ENCODE data around the gene YWHAQ. TPM values are rescaled to one million over a fixed set of nuclear protein-coding genes. Genes with fewer than 3 reads are reported as not detected.

The YWHAQ gene
- total RNA-seq, 2 donors from 2014 or later = 283 TPM

DNA sequence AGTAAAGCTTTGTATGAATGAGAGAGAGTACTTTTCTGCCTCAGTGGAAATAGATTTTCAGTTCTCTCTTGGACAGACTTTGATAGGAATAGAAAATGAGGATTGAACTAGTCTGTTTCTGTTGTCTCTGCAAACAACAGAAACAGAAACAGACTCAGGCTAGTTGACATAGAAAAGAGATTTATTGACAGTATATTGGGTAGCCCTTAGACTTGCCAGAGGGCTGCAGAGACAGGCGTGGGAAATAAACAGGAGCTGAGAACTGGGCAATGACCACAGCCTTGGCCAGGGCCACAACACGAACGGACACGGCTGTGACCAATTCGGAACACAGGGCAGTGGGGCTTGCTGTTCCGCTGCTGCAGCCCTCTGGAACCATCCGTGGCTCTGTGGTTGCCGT lies 30.5 kb upstream of the YWHAQ start:
- H3K36me3 Mint-ChIP-seq (ENCODE audit: low read depth) = peaks cover 3% of the 10 kb centered on the region
- no peak for ATAC-seq (replicated peaks)
- no peaks in the 10 kb centered on the region for H3K9me3 Mint-ChIP-seq
- peaks cover 29% of the 10 kb centered on the region for H3K4me1 Mint-ChIP-seq
- H3K27me3 Mint-ChIP-seq = no peaks in the 10 kb centered on the region
- no peak overlapping the region for H3K27ac Mint-ChIP-seq
- no peak overlapping the region for H3K4me3 Mint-ChIP-seq

GRCh38 chr2:9660781-9661180 lies 30.0 kb upstream of the YWHAQ start:
- Mint-ChIP-seq H3K36me3 (ENCODE audit: low read depth) (peaks cover 8% of the 10 kb centered on the region), H3K4me3 (no peak overlapping the region), H3K4me1 (peaks cover 30% of the 10 kb centered on the region), H3K9me3 (no peaks in the 10 kb centered on the region), H3K27ac (no peak overlapping the region), H3K27me3 (no peaks in the 10 kb centered on the region)
- ATAC-seq (replicated peaks) = no peak

DNA sequence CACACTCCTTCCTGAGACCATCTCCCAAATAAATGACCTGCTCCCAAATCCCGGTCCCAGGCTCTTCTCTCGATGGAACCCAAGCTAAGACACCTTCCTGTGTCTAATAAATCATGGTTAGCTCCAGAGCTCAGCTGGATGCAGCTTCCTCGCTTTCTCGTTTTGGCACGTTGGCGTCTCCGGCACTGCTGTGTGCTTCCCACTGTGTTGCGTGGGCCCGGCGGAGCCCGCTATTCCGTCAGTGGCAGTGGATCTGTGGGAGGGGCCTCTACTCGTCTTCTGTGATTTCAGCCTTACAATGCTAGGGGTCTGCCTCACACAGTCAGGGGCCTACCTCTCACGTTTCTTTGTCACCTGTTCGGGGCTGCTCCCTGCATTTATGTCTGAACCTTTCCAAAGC lies 29.4 kb upstream of the YWHAQ start:
- Mint-ChIP-seq H3K36me3 (ENCODE audit: low read depth) (peaks cover 13% of the 10 kb centered on the region), H3K4me3 (no peak overlapping the region), H3K27ac (no peak overlapping the region), H3K9me3 (no peaks in the 10 kb centered on the region), H3K27me3 (no peaks in the 10 kb centered on the region), H3K4me1 (peaks cover 30% of the 10 kb centered on the region)
- no peak for ATAC-seq (replicated peaks)

GRCh38 chr2:9658972-9659371 lies 28.2 kb upstream of the YWHAQ start:
- Mint-ChIP-seq H3K36me3 (ENCODE audit: low read depth) (peaks cover 13% of the 10 kb centered on the region), H3K27ac (no peak overlapping the region), H3K9me3 (no peaks in the 10 kb centered on the region), H3K27me3 (no peaks in the 10 kb centered on the region), H3K4me3 (no peak overlapping the region), H3K4me1 (peaks cover 33% of the 10 kb centered on the region)
- ATAC-seq (replicated peaks) = no peak

GRCh38 chr2:9657731-9658130 lies 26.9 kb upstream of the YWHAQ start:
- Mint-ChIP-seq H3K27me3 (no peaks in the 10 kb centered on the region), H3K4me3 (peak overlapping the region; percentile 75), H3K36me3 (ENCODE audit: low read depth) (peaks cover 13% of the 10 kb centered on the region), H3K4me1 (peaks cover 27% of the 10 kb centered on the region), H3K27ac (peak overlapping the region; percentile 96), H3K9me3 (no peaks in the 10 kb centered on the region)
- ATAC-seq (replicated peaks) = no peak

DNA sequence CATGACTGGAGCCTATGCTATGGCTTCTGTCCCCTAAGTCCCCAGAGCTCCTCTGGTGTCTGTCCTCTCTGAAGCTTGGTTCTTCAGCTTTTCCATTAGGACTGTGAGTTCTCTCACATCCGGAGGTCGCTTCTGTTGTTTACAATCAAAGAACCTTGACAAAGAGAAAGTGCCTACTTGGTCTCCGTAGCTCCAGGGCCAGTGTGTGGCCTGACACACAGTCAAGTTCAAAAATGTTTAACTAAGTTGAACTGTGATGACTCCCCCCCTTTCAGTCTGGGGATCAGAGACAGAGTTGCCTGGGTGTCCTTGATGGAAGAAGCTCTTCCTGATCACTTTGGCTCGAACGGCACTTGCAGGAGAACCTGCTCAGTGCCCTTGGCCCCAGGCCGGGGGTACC lies 26.3 kb upstream of the YWHAQ start:
- peaks cover 3% of the 10 kb centered on the region for H3K27me3 Mint-ChIP-seq
- H3K36me3 Mint-ChIP-seq (ENCODE audit: low read depth) = peaks cover 13% of the 10 kb centered on the region
- peak overlapping the region; percentile 96 for H3K27ac Mint-ChIP-seq
- H3K4me1 Mint-ChIP-seq = peaks cover 28% of the 10 kb centered on the region
- ATAC-seq (replicated peaks) = no peak
- peaks cover 5% of the 10 kb centered on the region for H3K9me3 Mint-ChIP-seq
- H3K4me3 Mint-ChIP-seq = peak overlapping the region; percentile 75

DNA sequence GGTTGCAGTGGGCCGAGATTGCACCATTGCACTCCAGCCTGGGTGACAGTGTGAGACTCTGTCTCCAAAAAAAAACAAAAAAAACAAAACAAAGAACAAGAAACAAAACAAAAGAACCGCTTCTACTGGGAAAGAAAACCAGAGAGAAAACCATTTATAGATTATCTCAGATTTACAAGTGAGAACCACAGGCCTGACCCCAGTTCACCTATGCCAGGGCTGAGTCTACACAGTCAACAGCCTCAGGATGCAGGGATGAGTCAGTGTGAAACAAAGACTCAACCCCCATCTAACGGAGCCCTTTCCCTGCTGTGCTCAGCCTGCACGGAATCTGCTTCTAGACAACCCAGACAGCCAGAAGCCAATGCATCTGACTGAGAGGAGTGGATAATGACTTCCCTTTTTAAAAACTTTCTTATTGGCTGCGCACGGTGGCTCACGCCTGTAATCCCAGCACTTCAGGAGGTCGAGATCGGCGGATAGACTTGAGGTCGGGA lies 25.5 kb upstream of the YWHAQ start:
- peaks cover 13% of the 10 kb centered on the region for H3K36me3 Mint-ChIP-seq (ENCODE audit: low read depth)
- peak; percentile 86 for ATAC-seq (replicated peaks)

GRCh38 chr2:9655441-9656269 lies 24.9 kb upstream of the YWHAQ start:
- Mint-ChIP-seq H3K27ac (peak overlapping the region; percentile 96), H3K4me1 (peaks cover 30% of the 10 kb centered on the region), H3K27me3 (peaks cover 4% of the 10 kb centered on the region), H3K36me3 (ENCODE audit: low read depth) (peaks cover 13% of the 10 kb centered on the region), H3K4me3 (peak overlapping the region; percentile 75), H3K9me3 (peaks cover 7% of the 10 kb centered on the region)
- ATAC-seq (replicated peaks) = peak; percentile 74

More for the DNA sequence above, 25.5 kb upstream of the YWHAQ start:
- H3K27me3 Mint-ChIP-seq = peaks cover 4% of the 10 kb centered on the region
- H3K27ac Mint-ChIP-seq = peak overlapping the region; percentile 96
- H3K9me3 Mint-ChIP-seq = peaks cover 7% of the 10 kb centered on the region
- H3K4me1 Mint-ChIP-seq = peaks cover 32% of the 10 kb centered on the region
- peak overlapping the region; percentile 75 for H3K4me3 Mint-ChIP-seq

GRCh38 chr2:9654452-9655100 lies 23.8 kb upstream of the YWHAQ start:
- Mint-ChIP-seq H3K27ac (peak overlapping the region; percentile 96), H3K4me3 (peak overlapping the region; percentile 75), H3K27me3 (peaks cover 4% of the 10 kb centered on the region), H3K9me3 (peaks cover 7% of the 10 kb centered on the region), H3K4me1 (peaks cover 37% of the 10 kb centered on the region), H3K36me3 (ENCODE audit: low read depth) (peaks cover 13% of the 10 kb centered on the region)
- no peak for ATAC-seq (replicated peaks)

DNA sequence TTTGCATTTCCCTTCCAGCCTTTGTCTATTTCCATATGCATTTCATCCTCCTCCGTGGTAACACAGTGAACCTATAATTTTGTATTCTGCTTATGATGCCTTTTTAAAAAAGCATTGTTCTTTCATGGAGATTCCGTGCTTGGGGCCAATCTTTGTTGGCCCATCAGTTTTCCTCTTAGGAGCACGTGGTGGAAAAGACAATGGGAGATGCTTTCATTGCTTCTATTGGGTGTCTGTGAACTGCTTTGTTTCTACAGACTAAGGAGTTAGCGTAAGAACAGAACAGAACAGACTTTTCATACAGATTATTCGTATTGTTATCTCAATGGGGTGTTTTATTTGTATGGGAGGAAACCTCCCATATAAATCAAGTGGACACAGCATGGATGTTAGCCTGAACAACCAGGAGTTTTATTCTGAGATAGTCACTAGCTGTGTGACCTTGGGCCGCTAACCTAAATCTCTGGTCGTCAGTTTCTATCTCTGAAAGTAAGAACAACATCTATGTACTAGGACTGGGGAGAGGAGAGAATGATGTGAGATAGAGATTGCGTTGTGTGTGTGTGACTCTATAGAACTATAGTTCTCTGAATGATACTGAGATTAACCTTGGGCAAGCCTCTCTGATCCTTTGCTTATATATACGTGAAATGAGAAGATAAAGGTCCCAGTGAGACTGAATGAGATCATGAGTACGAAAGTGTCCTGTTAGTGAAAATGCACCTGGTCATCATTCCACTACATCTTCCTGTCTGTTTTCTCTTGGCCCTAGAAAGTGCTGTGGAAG lies 22.9 kb upstream of the YWHAQ start:
- peaks cover 4% of the 10 kb centered on the region for H3K27me3 Mint-ChIP-seq
- H3K27ac Mint-ChIP-seq = peak overlapping the region; percentile 96
- peaks cover 13% of the 10 kb centered on the region for H3K36me3 Mint-ChIP-seq (ENCODE audit: low read depth)
- peaks cover 37% of the 10 kb centered on the region for H3K4me1 Mint-ChIP-seq
- H3K9me3 Mint-ChIP-seq = peaks cover 7% of the 10 kb centered on the region
- peak overlapping the region; percentile 75 for H3K4me3 Mint-ChIP-seq
- ATAC-seq (replicated peaks) = peak; percentile 25

DNA sequence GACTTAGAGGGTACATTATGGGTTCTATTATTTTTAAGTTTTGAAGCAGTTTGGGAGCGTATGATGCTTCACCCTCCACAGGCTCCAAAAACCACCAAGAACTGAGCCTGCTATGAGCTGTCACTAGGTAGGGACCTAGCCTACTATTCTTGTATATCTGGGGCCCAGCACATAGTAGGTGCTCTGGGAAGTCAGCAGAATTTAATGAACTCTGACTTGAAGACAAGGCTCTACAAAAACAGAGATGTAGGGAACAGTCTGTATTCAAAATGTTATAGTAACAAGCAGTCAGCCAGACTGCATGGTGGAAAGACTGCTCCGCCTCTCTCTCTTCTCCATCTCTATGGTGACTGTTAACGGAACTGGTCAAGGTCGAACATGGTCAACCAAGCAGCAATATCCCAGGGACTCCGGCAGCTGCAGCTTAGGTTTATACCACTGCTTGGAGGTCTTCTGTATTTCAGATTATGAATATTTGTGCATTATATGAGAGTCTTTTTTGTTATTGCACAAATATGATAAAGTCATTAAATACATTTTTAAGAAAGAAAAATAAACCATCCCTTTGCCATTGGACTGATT lies 22.2 kb upstream of the YWHAQ start:
- Mint-ChIP-seq H3K27me3 (peaks cover 4% of the 10 kb centered on the region), H3K9me3 (peaks cover 7% of the 10 kb centered on the region), H3K36me3 (ENCODE audit: low read depth) (peaks cover 13% of the 10 kb centered on the region), H3K4me1 (peaks cover 37% of the 10 kb centered on the region), H3K27ac (no peak overlapping the region), H3K4me3 (no peak overlapping the region)
- ATAC-seq (replicated peaks) = no peak

DNA sequence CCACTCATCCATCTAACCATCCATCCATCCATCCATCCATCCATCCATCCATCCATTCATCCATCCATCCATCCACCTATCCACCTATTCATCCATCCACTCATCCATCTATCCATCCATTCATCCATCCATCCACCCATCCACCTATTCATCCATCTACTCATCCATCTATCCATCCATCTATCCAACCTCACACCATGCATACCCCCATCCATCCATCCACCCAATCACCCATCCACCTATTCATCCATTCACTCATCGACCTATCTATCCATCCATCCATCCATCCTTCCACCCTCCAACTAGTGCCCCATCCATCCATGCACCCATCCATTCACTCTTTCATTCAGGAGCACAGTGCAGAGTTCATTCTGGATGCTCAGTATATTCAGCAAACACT lies 21.5 kb upstream of the YWHAQ start:
- Mint-ChIP-seq H3K27me3 (peaks cover 4% of the 10 kb centered on the region), H3K4me3 (no peak overlapping the region), H3K4me1 (peaks cover 32% of the 10 kb centered on the region), H3K36me3 (ENCODE audit: low read depth) (peaks cover 13% of the 10 kb centered on the region), H3K27ac (no peak overlapping the region), H3K9me3 (peaks cover 7% of the 10 kb centered on the region)
- no peak for ATAC-seq (replicated peaks)

GRCh38 chr2:9650119-9650821 lies 19.5 kb upstream of the YWHAQ start:
- peaks cover 4% of the 10 kb centered on the region for H3K27me3 Mint-ChIP-seq
- peaks cover 27% of the 10 kb centered on the region for H3K4me1 Mint-ChIP-seq
- H3K9me3 Mint-ChIP-seq = peaks cover 7% of the 10 kb centered on the region
- ATAC-seq (replicated peaks) = peak; percentile 12
- peaks cover under 1% of the 10 kb centered on the region for H3K36me3 Mint-ChIP-seq (ENCODE audit: low read depth)
- H3K4me3 Mint-ChIP-seq = no peak overlapping the region
- no peak overlapping the region for H3K27ac Mint-ChIP-seq
